HG03060 (cell line): ENCODE data around the gene RAB5A.
"Not testable (repeated sequence)": the region's sequence is repeated elsewhere in the genome, so short reads cannot be mapped to it uniquely, and the experiment has no call there.

Experiments used
- ATAC-seq: cut with Tn5 transposase; IDR thresholded peaks from one replicate; pipeline ENCODE4 v1.9.1; 2021; ENCODE audit warnings: low read depth, moderate number of reproducible peaks; ENCODE audit not compliant: unreplicated experiment

The RAB5A gene

GRCh38 chr3:20022954-20023622 lies 76.2 kb downstream of the RAB5A start:
- no peak for ATAC-seq

GRCh38 chr3:20023623-20024405 lies 76.9 kb downstream of the RAB5A start:
- no peak for ATAC-seq

- ATAC-seq: no peak
Measured at GRCh38 chr3:20027136-20027535, 80.2 kb downstream of the RAB5A start.

GRCh38 chr3:20028905-20029331 lies 82.0 kb downstream of the RAB5A start:
- ATAC-seq: no peak

GRCh38 chr3:20031939-20032338 lies 85.0 kb downstream of the RAB5A start:
- not testable (repeated sequence) for ATAC-seq
